Umbilical cord (tissue), 2 donors: Measurements from ENCODE around the gene TBC1D19. TPM values are rescaled to one million over a fixed set of nuclear protein-coding genes. Genes with fewer than 3 reads are reported as not detected.
"Not testable (repeated sequence)": the region's sequence is repeated elsewhere in the genome, so short reads cannot be mapped to it uniquely, and the experiment has no call there.

Source experiments
- DNase-seq: peaks from one replicate; pipeline ENCODE4 v3.0.0-alpha.2; 2015; ENCODE audit warnings: low spot score
- total RNA-seq: library from RNA; depleted of rRNA; stranded (reverse); fragments of >200 nt; gene quantifications from one replicate; pipeline ENCODE4 v1.2.3, GENCODE V29; 2014; ENCODE audit warnings: low replicate concordance; ENCODE audit not compliant: insufficient read depth

Gene TBC1D19
- total RNA-seq, 1 donor from 2014 or later, result 121 TPM

- DNase-seq, result no peak
Measured at GRCh38 chr4:26682436-26682835, 98.6 kb downstream of the TBC1D19 start.

DNA sequence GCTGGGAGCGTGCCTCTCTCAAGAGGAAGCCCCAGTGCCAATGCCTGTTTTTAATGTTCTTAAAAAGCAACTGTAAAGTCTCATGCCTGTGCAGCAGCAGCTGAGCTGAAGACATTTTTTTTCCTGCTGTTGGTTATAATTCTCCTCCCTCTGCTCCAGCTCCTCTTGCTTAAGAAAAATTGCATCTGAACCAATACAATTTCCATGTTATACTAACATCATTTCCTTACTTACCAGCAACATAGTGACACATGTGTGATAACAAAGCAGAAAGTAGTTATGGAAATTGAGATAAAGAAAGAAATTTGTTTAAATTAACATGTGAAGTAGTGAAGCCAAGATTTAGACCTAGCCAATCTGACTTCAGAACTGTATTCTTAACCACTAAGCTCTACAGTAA is 101.4 kb downstream of the TBC1D19 start:
- no peak for DNase-seq

DNA sequence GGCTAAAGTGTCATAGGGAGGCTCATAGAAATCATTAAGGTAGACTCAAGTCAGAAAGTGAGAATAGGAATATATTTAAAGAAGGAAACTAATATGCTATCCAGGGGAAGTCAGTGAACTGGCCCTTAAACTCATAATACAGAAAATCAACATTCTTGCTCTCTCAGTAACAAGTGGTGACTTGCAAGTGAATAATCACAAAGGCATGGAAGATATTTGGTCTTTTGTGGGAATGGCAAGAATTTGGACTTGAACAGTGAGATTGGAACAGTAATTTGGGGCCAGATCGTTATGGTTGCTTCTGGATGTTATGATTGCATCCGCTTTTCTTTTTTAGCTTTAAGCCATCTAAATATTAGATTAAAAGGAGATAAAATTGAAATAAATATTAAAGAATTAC is 103.8 kb downstream of the TBC1D19 start:
- peak; percentile 44 for DNase-seq

DNA sequence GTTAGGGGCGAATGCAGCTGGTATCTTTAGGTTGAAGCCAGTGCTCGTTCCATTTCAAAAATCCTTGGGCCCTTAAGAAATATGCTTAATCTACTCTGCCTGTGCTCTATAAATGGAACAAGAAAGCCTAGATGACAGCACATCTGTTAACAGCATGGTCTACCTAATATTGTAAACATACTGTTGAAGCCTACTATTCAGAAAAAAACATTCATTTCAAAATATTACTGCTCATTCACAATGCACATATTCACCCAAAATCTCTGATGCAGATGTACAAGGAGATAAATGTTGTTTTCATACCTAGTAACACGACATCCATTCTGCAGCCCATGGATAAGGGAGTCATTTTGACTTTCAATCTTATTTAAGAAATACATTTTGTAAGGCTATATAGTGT is 106.6 kb downstream of the TBC1D19 start:
- no peak for DNase-seq

DNA sequence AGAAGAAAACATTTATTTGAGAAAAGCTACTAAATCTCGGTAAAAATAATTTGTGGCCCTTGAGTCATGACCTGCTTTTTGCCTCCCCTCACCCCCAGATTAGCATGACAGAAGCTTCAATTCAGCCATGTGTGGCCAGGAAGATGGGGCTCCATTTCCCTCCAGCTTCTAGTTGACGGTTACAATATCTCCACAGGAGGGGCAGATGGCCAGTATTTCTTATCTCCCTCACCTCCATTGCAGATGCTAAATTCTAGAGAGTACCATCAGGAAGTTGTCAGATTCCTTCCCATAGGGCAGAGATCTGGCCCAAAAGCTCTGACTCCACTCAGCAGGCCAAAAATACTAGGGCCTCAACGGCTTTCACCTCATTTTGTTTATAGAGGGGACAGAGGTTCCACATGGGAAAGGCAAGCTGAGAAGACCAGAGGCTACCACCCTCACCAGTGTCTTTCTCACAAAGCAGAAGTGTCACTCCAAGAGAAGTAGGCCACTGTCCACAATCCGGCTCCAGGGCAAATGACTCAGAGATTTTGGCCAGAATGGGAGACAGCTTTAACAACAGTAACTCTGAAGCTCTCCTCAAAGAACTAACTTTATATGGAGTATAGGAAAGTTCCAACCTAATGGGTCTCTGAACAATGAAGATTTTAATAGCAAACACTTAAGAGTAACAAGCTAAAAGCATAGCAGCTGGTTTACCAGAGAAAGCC is 108.3 kb downstream of the TBC1D19 start:
- no peak for DNase-seq

DNA sequence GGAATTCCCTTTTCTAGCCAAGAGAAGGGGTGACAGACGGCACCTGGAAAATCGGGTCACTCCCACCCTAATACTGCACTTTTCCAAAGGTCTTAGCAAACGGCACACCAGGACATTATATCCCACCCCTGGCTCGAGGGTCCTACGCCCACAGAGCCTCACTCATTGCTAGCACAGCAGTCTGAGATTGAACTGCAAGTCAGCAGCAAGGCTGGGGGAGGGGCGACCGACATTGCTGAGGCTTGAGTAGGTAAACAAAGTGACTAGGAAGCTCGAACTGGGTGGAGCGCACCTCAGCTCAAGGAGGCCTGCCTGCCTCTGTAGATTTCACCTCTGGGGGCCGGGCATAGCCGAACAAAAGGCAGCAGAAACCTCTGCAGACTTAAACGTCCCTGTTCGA is 110.2 kb downstream of the TBC1D19 start:
- not testable (repeated sequence) for DNase-seq

DNA sequence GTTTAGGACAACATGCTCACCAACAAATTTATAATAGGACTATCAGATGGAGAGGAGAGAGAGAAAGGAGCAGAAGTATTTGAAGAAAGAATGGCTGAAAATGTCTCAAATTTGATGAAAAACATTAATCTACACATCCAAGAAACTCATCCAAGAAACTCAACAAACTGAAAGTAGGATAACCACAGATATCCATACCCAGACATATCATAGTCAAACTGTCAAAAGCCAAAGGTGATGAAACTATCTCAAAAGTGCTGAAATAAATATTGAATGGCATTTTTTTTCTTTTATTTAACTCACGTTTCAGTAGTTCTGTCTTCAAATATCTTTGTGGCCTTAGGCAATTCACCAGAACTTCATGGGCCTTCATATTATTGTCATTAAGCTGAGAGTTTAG is 116.2 kb downstream of the TBC1D19 start:
- no peak for DNase-seq

GRCh38 chr4:26701095-26701494 is 117.2 kb downstream of the TBC1D19 start:
- DNase-seq, result no peak

DNA sequence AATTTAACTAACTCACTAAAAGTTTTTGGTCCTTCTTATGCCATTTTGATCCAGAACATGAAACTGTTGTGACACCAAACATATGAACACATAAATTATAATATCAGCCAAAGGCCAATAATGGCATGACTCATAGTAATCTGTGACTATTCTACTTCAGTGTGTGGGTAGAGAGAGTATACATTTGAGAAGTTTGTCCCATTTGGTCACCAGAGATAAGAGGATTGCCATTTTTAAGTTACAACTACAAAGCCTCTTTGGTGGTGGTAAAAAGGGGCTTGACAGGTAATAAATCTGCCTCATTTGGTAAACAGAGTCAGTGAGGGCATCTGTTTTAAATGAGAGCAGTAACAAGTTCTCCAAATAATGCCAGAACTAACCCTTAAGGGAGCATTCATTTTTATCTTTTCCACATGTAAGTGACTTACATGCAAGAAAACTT is 117.9 kb downstream of the TBC1D19 start:
- DNase-seq, result no peak

DNA sequence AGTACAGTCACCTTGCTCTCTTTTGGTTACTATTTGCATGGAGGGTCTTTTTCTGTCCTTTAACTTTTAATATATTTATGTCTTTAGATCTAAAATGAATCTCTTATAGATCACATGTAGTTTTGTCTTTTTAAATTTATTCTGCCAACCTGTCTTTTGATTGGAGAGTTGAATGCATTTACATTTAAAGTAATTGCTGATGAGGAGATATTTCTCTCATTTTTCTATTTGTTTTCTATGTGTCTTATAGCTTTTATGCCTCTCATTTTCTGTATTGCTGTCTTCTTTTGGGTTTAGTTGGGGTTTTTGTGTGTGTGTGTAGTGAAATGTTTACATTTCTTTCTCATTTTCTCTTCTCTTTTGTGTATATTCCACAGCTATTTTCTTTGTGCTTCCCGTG is 123.5 kb downstream of the TBC1D19 start:
- no peak for DNase-seq

DNA sequence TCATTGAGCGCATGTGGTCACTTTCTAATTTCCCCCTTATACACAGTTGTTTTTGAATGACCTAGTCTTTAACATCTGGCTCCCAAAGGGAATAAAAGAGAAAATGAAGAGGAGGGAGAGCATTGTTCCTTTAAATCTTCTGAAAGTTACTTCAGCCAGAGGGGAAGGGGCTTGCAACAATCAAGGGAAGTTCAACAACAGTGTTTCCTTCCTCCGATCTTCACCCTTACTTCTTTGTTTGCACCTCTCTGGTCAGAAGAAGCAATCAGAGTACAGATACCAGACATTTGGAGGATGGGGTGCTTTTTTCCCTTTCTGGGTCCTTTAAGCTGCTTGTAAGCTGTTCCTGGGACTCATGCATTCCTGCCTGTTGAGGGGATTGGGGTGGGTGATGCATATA is 125.4 kb downstream of the TBC1D19 start:
- no peak for DNase-seq

GRCh38 chr4:26713563-26714151 is 129.8 kb downstream of the TBC1D19 start:
- DNase-seq, result no peak

GRCh38 chr4:26715636-26716242 is 131.9 kb downstream of the TBC1D19 start:
- no peak for DNase-seq

GRCh38 chr4:26717332-26717731 is 133.4 kb downstream of the TBC1D19 start:
- no peak for DNase-seq

DNA sequence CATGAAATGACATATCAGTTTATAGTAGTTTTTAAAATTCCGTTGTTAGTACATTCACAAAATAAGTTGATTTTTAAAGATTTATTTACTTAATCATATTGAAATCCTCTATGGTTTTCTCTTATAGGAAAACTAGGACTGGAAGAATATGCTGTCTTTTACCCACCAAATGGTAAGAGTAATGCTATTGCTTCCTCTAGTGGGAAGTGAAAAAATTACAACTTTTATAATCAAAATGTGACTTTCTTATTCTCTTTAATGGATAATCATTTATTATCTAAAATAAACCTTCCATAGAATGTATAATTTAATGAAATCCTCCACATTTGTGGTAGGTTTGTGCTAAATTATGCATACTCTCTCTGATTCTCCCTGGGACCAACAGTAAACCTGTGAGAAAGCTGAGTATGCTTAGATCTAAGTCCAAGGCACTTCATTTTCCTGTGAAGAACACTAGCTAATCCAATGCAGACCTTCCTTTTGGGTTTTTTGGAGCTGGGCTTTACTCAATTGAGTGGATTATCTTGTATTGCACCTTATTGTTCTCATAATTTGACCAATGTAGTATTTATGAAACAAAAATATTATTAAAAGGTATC is 136.2 kb downstream of the TBC1D19 start:
- DNase-seq, result peak; percentile 38

- DNase-seq, result no peak
Measured at GRCh38 chr4:26721685-26722084, 137.8 kb downstream of the TBC1D19 start.

DNA sequence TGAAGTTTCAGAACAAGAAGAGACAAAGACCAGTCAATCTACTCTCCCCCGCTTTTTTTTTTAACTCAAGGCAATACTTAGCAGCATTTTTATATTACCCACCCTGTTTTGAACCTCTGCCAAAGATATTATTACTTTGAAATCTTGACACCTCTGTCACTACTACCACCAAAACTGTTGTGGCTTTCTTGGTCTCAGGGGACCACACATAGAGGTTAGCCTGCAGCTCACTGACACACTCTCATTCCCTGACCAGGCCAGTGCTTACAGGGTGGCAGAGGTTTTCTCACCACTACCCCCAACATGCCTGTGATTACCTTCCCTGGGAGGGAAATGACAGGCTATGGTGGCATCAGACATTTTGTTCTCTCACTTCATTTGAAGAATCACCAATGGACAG is 139.3 kb downstream of the TBC1D19 start:
- DNase-seq, result no peak

- no peak for DNase-seq
Measured at GRCh38 chr4:26724534-26724933, 140.7 kb downstream of the TBC1D19 start.

- no peak for DNase-seq
Measured at GRCh38 chr4:26726655-26727387, 142.9 kb downstream of the TBC1D19 start.

DNA sequence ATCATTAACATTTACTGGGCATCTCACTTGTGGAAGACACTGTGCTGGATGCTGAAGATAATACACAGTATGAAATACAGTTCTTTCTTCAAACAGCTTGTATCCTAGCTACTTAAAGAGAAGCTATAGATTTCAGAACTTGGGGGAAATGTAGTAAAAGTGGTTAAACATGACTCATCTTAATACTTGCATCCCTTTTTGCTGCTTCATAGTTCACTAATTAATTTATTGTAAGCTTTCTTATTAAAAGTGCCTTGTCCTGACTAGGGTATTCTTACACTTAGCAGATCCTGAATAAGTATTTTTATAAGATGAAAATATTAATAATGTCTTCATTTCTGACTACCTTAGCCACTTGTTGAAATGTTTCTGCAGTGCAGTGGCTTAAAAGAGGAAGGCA is 144.0 kb downstream of the TBC1D19 start:
- no peak for DNase-seq

DNA sequence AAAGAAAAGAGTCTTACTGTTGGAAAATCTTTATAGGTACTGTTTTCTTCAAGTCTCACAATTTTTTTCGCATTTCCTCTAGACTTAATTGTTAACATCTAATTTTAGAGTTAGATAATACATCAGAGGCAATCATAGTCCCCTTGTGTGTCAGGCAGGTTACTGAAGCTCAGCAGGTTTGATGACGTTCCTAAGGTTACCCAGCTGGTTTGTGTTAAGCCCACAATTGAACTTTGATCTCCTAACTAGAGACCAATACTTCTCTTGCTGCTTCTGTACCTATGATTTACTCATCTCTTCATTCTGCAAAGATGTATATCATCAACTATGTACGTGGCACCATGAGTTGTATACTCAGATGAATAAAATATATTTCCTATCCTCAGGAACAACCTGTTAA is 145.1 kb downstream of the TBC1D19 start:
- no peak for DNase-seq

GRCh38 chr4:26729547-26729946 is 145.7 kb downstream of the TBC1D19 start:
- DNase-seq, result no peak
